GM19468 (cell line): ENCODE measurements around the gene NUP210.

Experiments
- ATAC-seq: cut with Tn5 transposase; IDR thresholded peaks from one replicate; pipeline ENCODE4 v1.9.1; 2021; ENCODE audit warnings: mild to moderate bottlenecking, moderate library complexity, moderate number of reproducible peaks; ENCODE audit not compliant: unreplicated experiment; ENCODE audit errors: extremely low read depth

Gene NUP210

GRCh38 chr3:13280122-13280790 lies 139.9 kb downstream of the NUP210 start:
- no peak for ATAC-seq

GRCh38 chr3:13279532-13279910 lies 140.6 kb downstream of the NUP210 start:
- no peak for ATAC-seq

- ATAC-seq = no peak
Observed at GRCh38 chr3:13278783-13279531, 141.2 kb downstream of the NUP210 start.

- no peak for ATAC-seq
Observed at GRCh38 chr3:13277860-13278531, 142.1 kb downstream of the NUP210 start.

- no peak for ATAC-seq
Observed at GRCh38 chr3:13277196-13277813, 142.8 kb downstream of the NUP210 start.

- ATAC-seq = no peak
Observed at GRCh38 chr3:13276438-13277195, 143.5 kb downstream of the NUP210 start.

GRCh38 chr3:13275376-13276005 lies 144.6 kb downstream of the NUP210 start:
- no peak for ATAC-seq

- ATAC-seq = no peak
Observed at GRCh38 chr3:13274551-13275332, 145.4 kb downstream of the NUP210 start.

GRCh38 chr3:13274125-13274524 lies 146.0 kb downstream of the NUP210 start:
- no peak for ATAC-seq

GRCh38 chr3:13273604-13274105 lies 146.5 kb downstream of the NUP210 start:
- no peak for ATAC-seq

GRCh38 chr3:13272831-13273603 lies 147.1 kb downstream of the NUP210 start:
- no peak for ATAC-seq

- ATAC-seq = no peak
Observed at GRCh38 chr3:13269711-13270378, 150.3 kb downstream of the NUP210 start.

- no peak for ATAC-seq
Observed at GRCh38 chr3:13268961-13269441, 151.1 kb downstream of the NUP210 start.

- no peak for ATAC-seq
Observed at GRCh38 chr3:13268120-13268519, 152.0 kb downstream of the NUP210 start.

- ATAC-seq = no peak
Observed at GRCh38 chr3:13266651-13267362, 153.3 kb downstream of the NUP210 start.
